PFSK-1 (cell line): Measurements from ENCODE around the gene TARDBP.

Experiments
- POLR2AphosphoS5 ChIP-seq: IDR thresholded peaks from 2 replicates; pipeline ENCODE4 v1.6.1; 2012; ENCODE audit warnings: low read depth, mild to moderate bottlenecking, control low read depth, low read length, moderate library complexity
- REST ChIP-seq, 2 experiments: IDR thresholded peaks; 2 replicates each; pipeline versions ENCODE4 v1.6.1 to v1.8.0; 2011 to 2012; ENCODE audit warnings: low read depth in 2 of 2, low read length in 2 of 2, control low read depth in 1 of 2, inconsistent platforms in 1 of 2, mild to moderate bottlenecking in 1 of 2, moderate library complexity in 1 of 2; ENCODE audit not compliant: insufficient read depth in 1 of 2
- SIN3A ChIP-seq: IDR thresholded peaks from 2 replicates; pipeline ENCODE4 v1.6.1; 2012; ENCODE audit warnings: mild to moderate bottlenecking, low read length, moderate library complexity, borderline replicate concordance; ENCODE audit not compliant: insufficient read depth
- TAF1 ChIP-seq: IDR thresholded peaks from 2 replicates; pipeline ENCODE4 v1.6.1; 2012; ENCODE audit warnings: low read length, control low read depth, borderline replicate concordance; ENCODE audit not compliant: insufficient read depth

GRCh38 chr1:11041048-11041447 is 28.6 kb downstream of the TARDBP start:
- TF ChIP-seq POLR2AphosphoS5 = no peak
- TF ChIP-seq REST (IDR thresholded peaks at IDR 0.05; ENCODE audit: insufficient read depth in 1 of 2, low read depth in 2 of 2, low read length in 2 of 2) = no peak
- TF ChIP-seq SIN3A = no peak
- no peak for TF ChIP-seq TAF1
